Coronary artery (tissue), 2 donors: ENCODE results near the gene ADGRA1.

ENCODE experiments used
- DNase-seq: peaks from one replicate; pipeline ENCODE4 v3.0.0-alpha.2; 2017; ENCODE audit warnings: low spot score
- H3K27ac ChIP-seq, 2 donors: fragments of 200-600 bp; sonication (generic); one replicate each; pipeline ENCODE4 v1.5.1; 2016 to 2019
- H3K4me3 ChIP-seq: fragments of 200-600 bp; sonication (generic); 2 replicates; pipeline ENCODE4 v1.5.1; 2016; ENCODE audit warnings: mild to moderate bottlenecking, moderate library complexity
- CTCF ChIP-seq: fragments of 200-600 bp; sonication (generic); IDR thresholded peaks from one replicate; pipeline ENCODE4 v1.5.1; 2019; ENCODE audit warnings: antibody characterized with exemption

ADGRA1 gene

DNA sequence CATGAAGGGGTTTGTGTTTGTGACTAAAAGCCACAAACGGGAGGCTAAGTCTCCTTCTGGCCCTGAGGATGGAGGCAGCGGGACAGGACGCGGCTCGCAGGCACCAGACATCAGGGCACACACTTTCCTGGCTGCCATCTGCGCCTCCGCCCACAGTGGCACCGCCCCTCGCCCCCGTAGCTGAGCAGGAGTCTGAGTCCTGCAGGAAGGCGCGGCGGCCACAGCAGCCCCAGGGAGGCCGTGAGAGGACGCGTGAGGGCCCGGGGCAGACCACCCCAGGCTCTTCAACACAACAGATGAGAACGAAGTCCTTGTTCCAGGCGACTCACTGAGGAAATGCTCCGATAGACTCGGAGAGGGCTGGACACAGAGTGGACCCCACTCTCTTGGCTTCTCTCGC is 6.6 kb downstream of the ADGRA1 start:
- Histone ChIP-seq H3K4me3 (no peak overlapping the region), H3K27ac (no peak overlapping the region)
- no peak for DNase-seq
- no peak for TF ChIP-seq CTCF

- no peak for DNase-seq
- no peak overlapping the region for H3K4me3 ChIP-seq
- H3K27ac ChIP-seq, result no peak overlapping the region
- no peak for TF ChIP-seq CTCF
Observed at GRCh38 chr10:133094866-133095265, 7.1 kb downstream of the ADGRA1 start.

GRCh38 chr10:133095586-133095985 is 7.9 kb downstream of the ADGRA1 start:
- Histone ChIP-seq H3K27ac (no peak overlapping the region), H3K4me3 (no peak overlapping the region)
- no peak for TF ChIP-seq CTCF
- no peak for DNase-seq

DNA sequence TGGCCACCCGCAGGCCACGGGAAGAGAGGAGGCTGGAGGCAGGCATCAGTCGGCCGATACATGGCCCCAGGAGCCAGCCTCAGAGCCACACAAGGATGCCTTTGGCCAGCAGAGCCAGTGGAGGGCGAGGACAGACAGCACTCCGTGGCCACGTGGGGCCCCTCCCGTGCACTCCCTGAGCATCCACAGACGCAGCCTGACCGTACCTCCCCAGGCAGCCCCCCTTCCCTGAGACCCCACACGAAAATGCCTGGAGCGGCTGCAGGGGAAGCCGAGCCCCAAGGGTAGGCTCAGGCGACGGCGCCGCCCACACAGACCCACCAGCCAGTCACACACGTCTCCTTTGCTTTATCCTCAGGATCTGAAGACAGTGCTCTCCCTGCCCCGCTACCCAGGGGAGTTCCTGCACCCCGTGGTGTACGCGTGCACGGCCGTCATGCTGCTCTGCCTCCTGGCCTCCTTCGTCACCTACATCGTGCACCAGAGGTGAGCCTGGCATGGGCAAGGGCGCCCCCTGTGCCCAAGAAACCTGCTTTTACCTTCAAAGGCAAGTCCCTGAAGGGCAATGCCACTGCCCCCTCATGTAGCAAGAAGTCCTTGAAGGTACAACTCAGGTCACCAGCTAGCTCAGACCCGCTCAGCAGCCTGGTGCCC is 9.0 kb downstream of the ADGRA1 start:
- Histone ChIP-seq H3K4me3 (no peak overlapping the region), H3K27ac (no peak overlapping the region)
- no peak for DNase-seq
- no peak for TF ChIP-seq CTCF

DNA sequence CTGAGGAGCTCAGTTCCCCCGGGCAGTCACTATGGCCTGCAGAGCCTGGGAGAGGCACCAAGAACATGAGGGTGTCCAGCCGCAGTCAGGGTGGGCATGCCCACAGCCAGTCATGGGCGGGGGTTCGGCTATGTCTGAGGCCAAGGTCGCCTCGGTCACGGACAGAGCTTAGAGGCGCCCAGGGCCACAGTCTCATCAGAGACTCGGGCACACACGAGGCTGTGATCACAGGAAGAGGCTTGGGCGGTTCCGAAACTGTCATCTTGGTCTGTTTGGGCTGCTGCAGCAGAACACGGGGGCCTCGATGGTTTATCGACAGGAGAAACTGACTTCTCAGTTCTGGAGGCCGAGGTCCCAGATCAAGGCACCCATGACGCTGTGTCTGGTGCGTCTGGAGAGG is 9.7 kb downstream of the ADGRA1 start:
- Histone ChIP-seq H3K27ac (no peak overlapping the region), H3K4me3 (no peak overlapping the region)
- TF ChIP-seq CTCF, result no peak
- DNase-seq, result no peak

- no peak overlapping the region for H3K4me3 ChIP-seq
- TF ChIP-seq CTCF, result no peak
- DNase-seq, result no peak
- H3K27ac ChIP-seq, result no peak overlapping the region
Observed at GRCh38 chr10:133097961-133098360, 10.2 kb downstream of the ADGRA1 start.

DNA sequence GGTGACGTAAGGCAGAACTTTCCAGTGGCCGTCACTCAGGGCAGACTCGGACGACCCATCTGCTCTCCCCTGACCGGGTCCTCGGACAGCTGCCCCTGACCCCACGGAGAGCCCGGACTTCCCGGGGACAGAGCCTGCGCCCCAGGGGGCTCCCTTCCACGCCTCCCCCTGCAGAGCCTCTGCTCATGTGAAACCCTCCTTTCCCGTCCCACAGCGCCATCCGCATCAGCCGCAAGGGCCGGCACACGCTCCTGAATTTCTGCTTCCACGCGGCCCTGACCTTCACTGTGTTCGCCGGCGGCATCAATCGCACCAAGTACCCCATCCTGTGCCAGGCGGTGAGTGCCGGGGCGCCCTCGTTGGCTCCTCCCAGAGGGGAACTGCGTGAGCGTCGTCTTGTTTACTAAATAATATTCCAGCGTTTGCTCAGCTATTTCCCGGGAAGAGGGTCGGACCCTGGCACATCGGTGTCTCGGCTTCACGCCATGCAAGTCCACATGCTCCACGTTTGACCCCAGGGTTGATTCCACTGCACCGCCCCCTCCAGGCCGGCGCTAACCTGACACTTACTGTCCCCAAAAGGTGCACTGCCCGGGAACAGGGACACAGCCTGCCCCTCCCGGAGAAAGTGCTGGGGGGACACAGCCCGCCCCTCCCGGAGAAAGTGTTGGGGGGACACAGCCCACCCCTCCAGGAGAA is 10.9 kb downstream of the ADGRA1 start:
- no peak for TF ChIP-seq CTCF
- DNase-seq, result no peak
- Histone ChIP-seq H3K27ac (no peak overlapping the region), H3K4me3 (no peak overlapping the region)
